Adrenal gland (tissue), 12 donors: ENCODE data around the gene WWOX. TPM values are rescaled to one million over a fixed set of nuclear protein-coding genes. Genes with fewer than 3 reads are reported as not detected.

Experiments
- DNase-seq, 7 donors: peaks; one replicate each; pipeline ENCODE4 v3.0.0-alpha.2; 2019 to 2020
- H3K27ac ChIP-seq, 5 donors: fragments of 200-600 bp; sonication (generic) in 4 of 5; 1 replicate in 3 of 5; 2 replicates in 2 of 5; pipeline versions ENCODE4 v1.5.1 to v1.8.0; 2016 to 2020; ENCODE audit warnings: mild to moderate bottlenecking in 1 of 5
- H3K27me3 ChIP-seq: fragments of 200-600 bp; 2 replicates; pipeline ENCODE4 v1.8.0; 2021
- H3K36me3 ChIP-seq, 2 donors: fragments of 200-600 bp; replicated peaks in 1 of 2; 1 replicate in 1 of 2; 2 replicates in 1 of 2; pipeline versions ENCODE4 v1.5.1 to v1.8.0; 2018 to 2022
- H3K4me1 ChIP-seq, 2 donors: fragments of 200-600 bp; replicated peaks in 1 of 2; 1 replicate in 1 of 2; 2 replicates in 1 of 2; pipeline versions ENCODE4 v1.5.1 to v1.8.0; 2018 to 2021
- H3K4me3 ChIP-seq, 4 donors: fragments of 200-600 bp; sonication (generic) in 3 of 4; one replicate each; pipeline ENCODE4 v1.5.1; 2016 to 2018
- H3K9me3 ChIP-seq, 3 donors: fragments of 200-600 bp; sonication (generic) in 1 of 3; replicated peaks in 1 of 3; 1 replicate in 2 of 3; 2 replicates in 1 of 3; pipeline versions ENCODE4 v1.5.1 to v1.8.0; 2016 to 2021
- CTCF ChIP-seq, 6 experiments: fragments of 450-650 bp in 4 of 6; fragments of 200-600 bp in 2 of 6; sonication (generic) in 1 of 6; IDR thresholded peaks; 1 replicate in 5 of 6; 2 replicates in 1 of 6; pipeline versions ENCODE4 v1.5.1 to v1.8.0; 2016 to 2021; ENCODE audit warnings: antibody characterized with exemption in 6 of 6, mild to moderate bottlenecking in 2 of 6, moderate library complexity in 1 of 6
- POLR2A ChIP-seq, 2 donors: fragments of 450-650 bp; IDR thresholded peaks; one replicate each; pipeline ENCODE4 v1.6.1; 2017; ENCODE audit warnings: antibody characterized with exemption in 2 of 2, mild to moderate bottlenecking in 2 of 2, moderate library complexity in 1 of 2
- WGBS, 4 donors: extraction: QIAGEN DNeasy Blood & Tissue Kit in 2 of 4; methylation state at CpG; one replicate each; pipeline versions ENCODE4 v1.1.5 to v1.1.7; 2013 to 2017; 5-methylcytosine and 5-hydroxymethylcytosine counted together
- intact Hi-C, 2 donors: fragments of 100-400 bp; cut with DNase I; formaldehyde crosslinking; loops; one replicate each; pipeline versions ENCODE4 v1.14.1 to v1.15.0; 2022 to 2023
- polyA plus RNA-seq, 3 donors: library from polyadenylated mRNA; stranded (reverse); fragments of 200-250 nt in 2 of 3; fragments of 350-450 nt in 1 of 3; fragmentation: Illumina TruSeq in 1 of 3; extraction: RNeasy Lipid Tissue Mini Kit (QIAGEN cat#74804) in 1 of 3; gene quantifications; one replicate each; pipeline ENCODE4 v1.2.3, GENCODE V29; 2013 to 2014
- total RNA-seq, 9 donors: library from RNA; depleted of rRNA in 4 of 9; stranded (reverse); fragments of >200 nt in 4 of 9; fragments of 120-200 nt in 1 of 9; fragmentation: NEBNext Ultra II Directional in 1 of 9; extraction: Animal tissue kit (Norgen Biotek cat#: 25700) in 1 of 9; gene quantifications; one replicate each; pipeline versions ENCODE4 v1.1.0 to v1.2.4, GENCODE V29; 2013 to 2023
- donor health status: healthy with polysubstance abuse.
- donor health status: Bipolar disorder and iron deficiency.
- donor health status: DM: yes; HTN: yes; CAD: no.
- donor health status: DM: no; HTN: no; CAD: no.
- donor health status: DM: no; HTN: no; CAD: no.
- donor health status: DM: yes; HTN: yes; CAD: no.

WWOX gene
- total and polyA plus RNA-seq, 12 donors = 11.8 to 74.6 (median 20.5) TPM

- Histone ChIP-seq H3K27me3 (no peaks in the 10 kb centered on the region), H3K4me3 (no peak overlapping the region), H3K9me3 (no peaks in the 10 kb centered on the region), H3K36me3 (no peaks in the 10 kb centered on the region), H3K4me1 (no peaks in the 10 kb centered on the region), H3K27ac (no peak overlapping the region)
- TF ChIP-seq POLR2A (IDR thresholded peaks at IDR 0.05) (no peak), CTCF (IDR thresholded peaks at IDR 0.05) (no peak)
- DNase-seq = no peak
- intact Hi-C loops = no loop called here
- WGBS, 4 donors = 87 to 94% (median 91%) methylated on average over 4 of the region's 4 CpGs
Observed at GRCh38 chr16:78396673-78397072, 297.2 kb downstream of the WWOX start.

GRCh38 chr16:78399384-78399783 is 299.9 kb downstream of the WWOX start:
- WGBS, 4 donors = 86 to 90% (median 87%) methylated on average over 5 of the region's 5 CpGs
- Histone ChIP-seq H3K27me3 (no peaks in the 10 kb centered on the region), H3K27ac (no peak overlapping the region), H3K4me3 (no peak overlapping the region), H3K36me3 (no peaks in the 10 kb centered on the region), H3K4me1 (no peaks in the 10 kb centered on the region), H3K9me3 (no peaks in the 10 kb centered on the region)
- TF ChIP-seq POLR2A (IDR thresholded peaks at IDR 0.05) (no peak), CTCF (IDR thresholded peaks at IDR 0.05) (no peak)
- intact Hi-C loops = no loop called here
- no peak for DNase-seq

- no peak for DNase-seq
- intact Hi-C loops = no loop called here
- Histone ChIP-seq H3K36me3 (no peaks in the 10 kb centered on the region), H3K27ac (no peak overlapping the region), H3K9me3 (no peaks in the 10 kb centered on the region), H3K27me3 (no peaks in the 10 kb centered on the region), H3K4me3 (no peak overlapping the region), H3K4me1 (no peaks in the 10 kb centered on the region)
- WGBS, 4 donors = 72 to 84% (median 80%) methylated on average over 3 of the region's 3 CpGs
- TF ChIP-seq CTCF (IDR thresholded peaks at IDR 0.05) (no peak), POLR2A (IDR thresholded peaks at IDR 0.05) (no peak)
Observed at GRCh38 chr16:78402833-78403232, 303.4 kb downstream of the WWOX start.

- no peaks in the 10 kb centered on the region for H3K27me3 ChIP-seq
- no peaks in the 10 kb centered on the region for H3K36me3 ChIP-seq
- no peaks in the 10 kb centered on the region for H3K9me3 ChIP-seq
- no peaks in the 10 kb centered on the region for H3K4me1 ChIP-seq
- no peak overlapping the region for H3K27ac ChIP-seq
- intact Hi-C loops = no loop called here
- H3K4me3 ChIP-seq = no peak overlapping the region
- 90 to 97% (median 94%) methylated on average over 3 of the region's 3 CpGs for WGBS, 4 donors
- TF ChIP-seq POLR2A (IDR thresholded peaks at IDR 0.05) = no peak
- no peak for TF ChIP-seq CTCF (IDR thresholded peaks at IDR 0.05)
- no peak for DNase-seq
Observed at GRCh38 chr16:78405040-78405439, 305.6 kb downstream of the WWOX start.
